OCI-LY3 (cell line): ENCODE results near the gene SPTA1.

Experiments
- H2AFZ ChIP-seq: fragments of 200-600, 300-600 bp; shearing (Covaris generic); 2 replicates; pipeline ENCODE4 v1.6.0; 2014; ENCODE audit warnings: antibody characterized with exemption, low read depth, low read length
- H3K27ac ChIP-seq: fragments of 200-600, 300-600 bp; sonication (generic); 2 replicates; pipeline ENCODE4 v1.5.1; 2014; ENCODE audit warnings: mild to moderate bottlenecking, low read length, moderate library complexity, mixed read lengths
- H3K27me3 ChIP-seq: fragments of 200-600, 300-600 bp; sonication (generic); 2 replicates; pipeline ENCODE4 v1.6.1; 2014; ENCODE audit warnings: low read depth, low read length, mixed read lengths
- H3K36me3 ChIP-seq: fragments of 200-600, 300-600 bp; sonication (generic); replicated peaks from 2 replicates; pipeline ENCODE3; 2014; ENCODE audit warnings: low read depth, low read length, mixed read lengths
- H3K4me1 ChIP-seq: fragments of 300-600, 200-600 bp; sonication (generic); 2 replicates; pipeline ENCODE4 v1.6.1; 2014; ENCODE audit warnings: low read length, mixed read lengths
- H3K4me2 ChIP-seq: fragments of 200-600, 300-600 bp; sonication (generic); 2 replicates; pipeline ENCODE4 v1.6.1; 2014; ENCODE audit warnings: low read length, mixed read lengths
- H3K4me3 ChIP-seq: fragments of 300-600, 200-600 bp; sonication (generic); 2 replicates; pipeline ENCODE4 v1.5.1; 2014; ENCODE audit warnings: antibody characterized with exemption, mild to moderate bottlenecking, low read length, moderate library complexity
- H3K79me2 ChIP-seq: fragments of 300-600, 200-600 bp; shearing (Covaris generic); 2 replicates; pipeline ENCODE4 v1.6.1; 2014; ENCODE audit warnings: mild to moderate bottlenecking, low read length, mixed read lengths
- H3K9ac ChIP-seq: fragments of 300-600, 200-600 bp; shearing (Covaris generic); 2 replicates; pipeline ENCODE4 v1.6.0; 2014; ENCODE audit warnings: mild to moderate bottlenecking, low read length, moderate library complexity
- H3K9me3 ChIP-seq: fragments of 200-600, 300-600 bp; shearing (Covaris generic); 2 replicates; pipeline ENCODE4 v1.6.1; 2014; ENCODE audit warnings: low read length, mixed read lengths; ENCODE audit not compliant: insufficient read depth
- H4K20me1 ChIP-seq: fragments of 200-600, 300-600 bp; sonication (generic); 2 replicates; pipeline ENCODE4 v1.6.1; 2016; ENCODE audit warnings: low read length, mixed read lengths; ENCODE audit not compliant: insufficient read depth
- CTCF ChIP-seq: fragments of 200-600, 300-600 bp; sonication (generic); IDR thresholded peaks from 2 replicates; pipeline ENCODE4 v1.5.1; 2014; ENCODE audit warnings: antibody characterized with exemption, low read length, low read depth
- EZH2phosphoT487 ChIP-seq: fragments of 200-600 bp; shearing (Covaris generic); IDR thresholded peaks from 2 replicates; pipeline ENCODE4 v1.6.1; 2018; ENCODE audit warnings: antibody characterized with exemption, mixed run types, low read depth

SPTA1 gene

GRCh38 chr1:158611916-158612315 is 74.6 kb downstream of the SPTA1 start:
- no peaks in the 10 kb centered on the region for H4K20me1 ChIP-seq
- no peak overlapping the region for H2AFZ ChIP-seq
- no peaks in the 10 kb centered on the region for H3K36me3 ChIP-seq
- H3K9me3 ChIP-seq: no peaks in the 10 kb centered on the region
- H3K27ac ChIP-seq: no peak overlapping the region
- H3K27me3 ChIP-seq: no peaks in the 10 kb centered on the region
- no peaks in the 10 kb centered on the region for H3K79me2 ChIP-seq
- no peak overlapping the region for H3K4me2 ChIP-seq
- no peak overlapping the region for H3K9ac ChIP-seq
- no peaks in the 10 kb centered on the region for H3K4me1 ChIP-seq
- TF ChIP-seq EZH2phosphoT487 (no peak), CTCF (no peak)
- no peak overlapping the region for H3K4me3 ChIP-seq

DNA sequence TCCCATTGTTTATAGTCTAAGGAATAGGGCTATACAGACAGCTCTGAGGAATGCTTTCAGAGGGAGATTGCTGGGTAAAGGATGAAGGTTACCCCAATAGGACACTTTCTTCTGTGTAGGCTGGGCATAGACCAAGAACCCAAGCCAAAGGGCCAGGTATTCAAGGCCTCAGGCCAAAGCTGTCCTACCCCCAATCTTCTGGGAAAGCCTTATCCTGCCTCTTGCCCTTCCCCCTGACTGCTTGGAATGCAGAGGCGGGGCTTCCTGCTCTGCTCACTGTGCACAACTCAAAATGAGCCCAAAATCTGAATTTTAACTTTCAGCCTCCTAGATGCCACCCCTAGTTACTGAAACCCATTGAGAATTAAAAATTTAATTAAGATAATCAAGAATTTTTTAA is 79.2 kb downstream of the SPTA1 start:
- H4K20me1 ChIP-seq: no peaks in the 10 kb centered on the region
- no peak overlapping the region for H3K27ac ChIP-seq
- no peaks in the 10 kb centered on the region for H3K36me3 ChIP-seq
- H3K27me3 ChIP-seq: no peaks in the 10 kb centered on the region
- TF ChIP-seq EZH2phosphoT487 (no peak), CTCF (no peak)
- no peaks in the 10 kb centered on the region for H3K79me2 ChIP-seq
- H3K4me2 ChIP-seq: no peak overlapping the region
- H3K4me1 ChIP-seq: no peaks in the 10 kb centered on the region
- H2AFZ ChIP-seq: no peak overlapping the region
- no peak overlapping the region for H3K4me3 ChIP-seq
- H3K9ac ChIP-seq: no peak overlapping the region
- no peaks in the 10 kb centered on the region for H3K9me3 ChIP-seq

DNA sequence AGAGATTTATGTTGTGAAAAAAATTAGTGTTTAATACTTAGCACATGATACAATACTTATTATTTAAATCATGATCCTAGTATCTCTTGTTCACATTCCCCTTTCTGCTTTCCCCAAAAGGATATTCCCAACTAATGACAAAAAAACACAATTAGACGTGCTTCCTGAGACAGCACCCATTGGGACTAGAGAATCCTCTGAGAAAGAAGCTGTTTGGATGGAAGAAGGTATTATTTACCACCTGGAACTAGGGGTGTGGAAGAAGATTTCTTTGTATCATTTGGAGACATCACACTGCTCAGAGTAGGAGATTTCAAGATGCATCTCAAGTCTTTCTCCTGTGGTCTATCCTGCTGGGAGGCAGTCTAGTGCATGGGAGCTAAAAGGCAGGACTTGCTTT is 81.5 kb downstream of the SPTA1 start, which contains the start of gene OR10Z1:
Gene OR10Z1 (plus strand): TSS at position 301 of the 400 bp plus-strand sequence. CDS start 1,171 bp downstream, outside the sequence.
- no peaks in the 10 kb centered on the region for H3K4me1 ChIP-seq
- no peak within 1 kb of the TSS for H3K4me3 ChIP-seq
- H4K20me1 ChIP-seq: no peaks in the 10 kb centered on the region
- no peaks in the 10 kb centered on the region for H3K79me2 ChIP-seq
- no peak for TF ChIP-seq EZH2phosphoT487
- TF ChIP-seq CTCF: no peak
- H3K27ac ChIP-seq: no peak within 1 kb of the TSS
- H2AFZ ChIP-seq: no peak within 1 kb of the TSS
- H3K9ac ChIP-seq: no peak within 1 kb of the TSS
- H3K4me2 ChIP-seq: no peak within 1 kb of the TSS
- H3K36me3 ChIP-seq: no peaks in the 10 kb centered on the region
- H3K27me3 ChIP-seq: no peaks in the 10 kb centered on the region
- H3K9me3 ChIP-seq: no peaks in the 10 kb centered on the region

DNA sequence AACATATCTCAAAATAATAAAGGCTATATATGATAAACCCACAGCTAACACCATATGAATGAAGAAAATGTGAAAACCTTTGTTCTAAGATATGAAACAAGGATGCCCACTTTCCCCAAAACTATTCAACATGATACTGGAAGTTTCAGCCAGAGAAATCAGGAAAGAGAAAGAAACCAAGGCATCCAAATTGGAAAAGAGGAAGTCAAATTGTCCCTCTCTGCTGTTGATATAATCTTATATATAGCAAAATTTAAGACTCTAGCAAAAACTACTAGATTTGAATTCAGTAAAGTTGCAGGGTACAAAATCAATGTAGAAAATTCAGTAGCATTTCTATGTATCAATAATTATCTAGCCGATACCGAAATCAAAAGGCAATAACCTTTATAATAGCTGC is 85.8 kb downstream of the SPTA1 start:
- Histone ChIP-seq H3K4me1 (no peaks in the 10 kb centered on the region), H3K79me2 (no peaks in the 10 kb centered on the region), H3K27ac (no peak overlapping the region), H2AFZ (no peak overlapping the region), H3K4me3 (no peak overlapping the region), H4K20me1 (no peaks in the 10 kb centered on the region), H3K9me3 (no peaks in the 10 kb centered on the region), H3K9ac (no peak overlapping the region), H3K27me3 (no peaks in the 10 kb centered on the region), H3K4me2 (no peak overlapping the region), H3K36me3 (no peaks in the 10 kb centered on the region)
- TF ChIP-seq EZH2phosphoT487: no peak

- Histone ChIP-seq H3K36me3 (no peaks in the 10 kb centered on the region), H3K4me1 (no peaks in the 10 kb centered on the region), H4K20me1 (no peaks in the 10 kb centered on the region), H3K9me3 (peaks cover 20% of the 10 kb centered on the region; the same call in 1 of the 2 replicates), H3K4me2 (no peak overlapping the region), H2AFZ (no peak overlapping the region), H3K9ac (no peak overlapping the region), H3K4me3 (no peak overlapping the region), H3K79me2 (no peaks in the 10 kb centered on the region), H3K27ac (no peak overlapping the region), H3K27me3 (no peaks in the 10 kb centered on the region)
- no peak for TF ChIP-seq EZH2phosphoT487
- no peak for TF ChIP-seq CTCF
Observed at GRCh38 chr1:158586942-158587341, 99.6 kb downstream of the SPTA1 start.
